T-helper 22 cell (primary cell): Measurements from ENCODE around the gene USF2.

Experiments
- DNase-seq: peaks from one replicate; pipeline ENCODE4 v3.0.0-alpha.2; 2020; ENCODE audit warnings: low read depth

USF2 gene

GRCh38 chr19:35246466-35247092 lies 22.2 kb upstream of the USF2 start:
- DNase-seq, result no peak

DNA sequence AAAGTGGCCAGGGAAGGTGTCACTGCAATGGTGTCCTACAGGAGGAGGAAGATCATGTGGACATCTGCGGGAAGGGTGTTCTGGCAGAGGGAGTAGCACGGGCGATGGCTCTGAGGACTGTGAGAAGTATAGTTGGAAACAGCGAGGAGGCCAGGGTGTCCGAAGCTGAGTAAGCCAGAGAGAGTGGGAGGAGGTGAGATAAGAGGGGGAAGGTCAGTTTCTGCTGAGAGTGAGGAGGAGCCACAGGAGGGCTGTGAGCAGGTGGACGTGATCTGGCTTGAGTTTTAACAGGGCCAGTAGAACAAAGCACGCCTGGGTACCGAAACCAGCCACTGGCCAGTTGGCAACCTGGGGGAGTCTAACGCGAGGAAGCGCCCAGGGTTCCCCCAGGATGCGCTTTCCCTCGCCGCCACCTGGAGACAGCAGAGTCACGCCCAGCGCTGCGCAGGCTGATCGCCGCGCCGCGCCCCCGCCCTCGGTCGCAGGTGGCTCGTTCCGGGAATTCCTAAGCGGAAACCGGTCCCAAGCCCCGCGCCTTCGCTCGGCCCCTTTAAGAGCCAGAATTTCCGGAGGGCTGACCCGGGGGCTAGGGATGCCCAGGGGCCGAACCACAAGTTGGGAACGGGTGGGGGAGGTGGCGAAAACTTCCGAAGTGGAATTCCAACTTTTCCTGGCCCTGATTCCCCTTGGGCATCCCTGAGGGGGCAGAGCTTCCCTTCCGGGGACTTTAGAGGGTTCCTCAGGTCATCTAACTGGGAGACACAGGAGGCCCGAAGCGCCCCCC lies 21.0 kb upstream of the USF2 start:
- peak; percentile 27 for DNase-seq

DNA sequence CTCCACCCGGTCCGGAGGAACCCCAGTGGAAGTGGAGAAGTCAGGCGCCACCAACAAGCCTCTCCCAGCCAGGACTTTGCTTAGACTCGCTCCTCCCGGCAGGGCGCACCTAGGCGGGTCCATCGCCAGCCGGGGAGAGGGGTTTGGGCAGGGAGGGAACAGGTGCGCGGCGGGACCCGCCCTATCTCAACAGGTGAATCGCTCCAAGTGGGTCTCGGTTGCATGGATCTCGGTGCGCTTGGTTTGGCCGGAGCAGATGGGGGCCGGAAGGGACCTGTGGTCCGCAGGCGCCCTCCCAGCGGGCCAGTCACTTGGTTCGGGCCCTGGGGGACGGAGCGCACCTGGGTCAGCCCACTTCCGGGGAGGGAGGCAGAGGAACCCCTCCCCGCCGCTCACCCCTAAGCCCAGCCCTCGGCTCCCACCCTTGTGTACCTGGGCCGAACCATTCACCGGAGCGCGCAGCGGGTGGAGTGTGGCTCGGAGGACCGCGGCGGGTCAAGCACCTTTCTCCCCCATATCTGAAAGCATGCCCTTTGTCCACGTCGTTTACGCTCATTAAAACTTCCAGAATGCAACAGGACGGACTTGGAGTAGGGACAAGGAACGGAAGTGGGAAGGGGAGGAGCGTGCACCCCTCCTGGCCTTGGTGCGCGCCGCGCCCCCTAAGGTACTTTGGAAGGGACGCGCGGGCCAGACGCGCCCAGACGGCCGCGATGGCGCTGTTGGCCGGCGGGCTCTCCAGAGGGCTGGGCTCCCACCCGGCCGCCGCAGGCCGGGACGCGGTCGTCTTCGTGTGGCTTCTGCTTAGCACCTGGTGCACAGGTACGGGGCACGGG lies 20.2 kb upstream of the USF2 start, which contains the start of gene LSR:
Gene LSR (plus strand): TSS at position 693 of the 836 bp plus-strand sequence. CDS start 21 bp downstream, at position 714.
- peak; percentile 49 for DNase-seq

GRCh38 chr19:35249146-35249847 lies 19.5 kb upstream of the USF2 start:
- DNase-seq, result no peak

- DNase-seq, result no peak
Observed at GRCh38 chr19:35249848-35250711, 18.7 kb upstream of the USF2 start.

DNA sequence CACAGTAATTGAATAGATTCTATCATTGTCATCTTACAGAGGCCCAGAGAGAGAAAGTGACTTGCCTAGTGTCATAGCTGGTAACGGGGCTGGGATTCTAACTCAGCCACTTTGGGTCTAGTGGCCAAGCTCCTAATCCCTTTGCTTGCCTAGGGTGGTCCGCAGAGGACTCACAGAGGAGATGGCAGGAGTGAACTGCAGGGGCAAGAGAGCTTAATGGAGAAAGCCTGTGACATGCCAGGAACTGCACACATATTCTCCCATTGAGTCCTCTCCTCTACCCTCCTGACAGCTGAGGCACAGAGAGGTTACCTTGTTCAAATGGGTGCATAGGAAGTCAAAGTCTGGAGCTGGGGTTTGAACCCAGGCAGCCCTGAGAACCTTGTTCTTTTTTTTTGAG lies 17.3 kb upstream of the USF2 start:
- DNase-seq, result no peak

DNA sequence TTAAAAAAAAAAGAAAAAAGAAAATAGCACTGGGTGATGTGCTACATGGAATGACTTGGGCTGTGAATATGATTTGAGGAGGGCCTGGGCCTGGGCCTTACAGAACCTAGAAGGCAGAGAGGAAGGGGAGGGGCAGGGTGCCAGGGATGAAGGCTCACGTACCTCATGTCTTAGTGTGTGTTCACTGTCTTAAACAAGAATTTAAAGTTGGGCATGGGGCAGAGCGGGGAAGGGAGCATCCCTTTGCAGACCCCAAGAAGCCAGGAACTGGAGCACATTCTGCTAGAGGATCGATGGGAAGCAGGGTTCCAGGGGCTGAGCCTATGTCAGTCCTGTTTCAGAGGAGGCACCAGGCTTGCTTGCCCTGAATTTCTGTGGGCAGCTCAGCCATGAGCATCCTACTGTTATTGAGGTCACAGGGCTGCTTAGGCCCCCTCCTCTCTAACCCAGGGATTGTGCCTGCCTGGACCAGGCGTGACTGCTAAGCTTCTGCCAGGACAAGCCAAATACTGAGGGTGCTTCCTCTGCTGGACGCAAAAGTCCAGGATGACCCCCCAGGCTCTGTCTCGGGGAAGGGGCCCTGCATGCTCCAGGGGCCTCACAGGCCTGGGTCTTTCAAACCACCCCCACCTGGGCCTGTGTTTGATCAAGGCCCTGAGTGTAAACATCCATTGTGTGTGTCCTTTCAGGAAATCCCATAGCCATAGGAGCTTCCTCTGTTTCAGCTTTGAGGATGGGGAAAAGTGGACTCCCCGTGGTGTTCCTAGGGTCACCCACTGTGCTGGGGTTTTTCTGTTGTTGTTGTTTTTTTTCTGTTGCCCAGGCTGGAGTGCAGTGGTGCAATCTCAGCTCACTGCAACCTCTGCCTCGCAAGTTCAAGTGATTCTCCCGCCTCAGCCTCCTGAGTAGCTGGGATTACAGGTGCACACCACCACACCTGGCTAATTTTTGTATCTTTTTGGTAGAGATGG lies 15.2 kb upstream of the USF2 start:
- DNase-seq, result no peak

GRCh38 chr19:35254341-35255297 lies 14.1 kb upstream of the USF2 start:
- DNase-seq, result no peak

- DNase-seq, result no peak
Observed at GRCh38 chr19:35256566-35256965, 12.2 kb upstream of the USF2 start.

DNA sequence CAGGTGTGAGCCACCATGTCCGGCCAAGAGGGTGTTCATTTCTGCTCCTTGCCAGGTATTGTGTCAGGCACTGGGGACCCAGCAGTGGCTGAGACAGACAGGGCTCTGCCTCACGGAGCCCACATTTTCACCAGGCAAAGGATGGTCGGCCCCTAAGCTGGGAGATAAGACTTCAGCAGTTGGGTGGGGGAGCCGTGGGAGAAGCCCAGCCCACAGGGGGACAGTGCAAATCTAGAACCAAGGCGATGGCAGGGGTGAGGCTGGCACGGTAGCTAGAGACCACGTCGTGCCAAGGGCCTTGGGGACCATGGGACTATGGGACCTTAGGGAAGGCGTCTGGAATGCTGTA lies 11.7 kb upstream of the USF2 start:
- DNase-seq, result no peak

GRCh38 chr19:35260694-35261304 lies 8.0 kb upstream of the USF2 start:
- no peak for DNase-seq

DNA sequence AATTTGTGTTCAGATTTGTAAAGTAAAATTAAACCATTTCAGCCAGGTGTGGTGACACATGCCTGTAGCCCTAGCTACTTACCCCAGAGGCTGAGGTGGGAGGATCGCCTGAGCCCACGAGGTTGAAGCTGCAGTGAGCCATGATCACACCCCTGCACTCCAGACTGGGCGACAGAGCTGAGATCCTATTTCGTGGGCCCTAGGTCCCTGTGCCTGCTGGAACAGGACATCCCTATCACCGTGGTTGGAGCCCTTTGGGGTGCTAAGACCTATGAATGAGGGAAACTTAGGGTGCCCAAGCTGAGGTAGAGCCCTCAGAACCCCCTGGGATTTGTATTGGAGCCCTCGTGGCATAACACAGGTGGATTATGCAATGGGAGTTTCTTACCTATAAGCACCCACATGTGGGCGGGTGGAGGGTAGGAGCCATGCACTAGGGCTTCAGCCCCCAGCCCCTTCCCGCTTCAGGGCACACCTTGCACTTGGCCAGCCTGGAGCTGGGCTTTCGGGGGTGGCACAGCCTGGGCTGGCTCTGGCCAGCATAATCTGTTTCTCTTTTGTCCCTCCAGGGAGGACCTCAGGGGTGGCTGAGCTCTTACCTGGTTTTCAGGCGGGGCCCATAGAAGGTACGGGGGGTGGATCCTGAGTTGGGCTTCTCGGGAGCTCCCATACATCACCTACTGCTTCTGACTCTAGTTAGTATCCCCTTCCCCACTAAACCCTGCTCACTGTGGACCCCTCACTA lies 7.2 kb upstream of the USF2 start:
- DNase-seq, result no peak

- DNase-seq, result no peak
Observed at GRCh38 chr19:35262101-35262761, 6.5 kb upstream of the USF2 start.

- no peak for DNase-seq
Observed at GRCh38 chr19:35264268-35265125, 4.3 kb upstream of the USF2 start.

DNA sequence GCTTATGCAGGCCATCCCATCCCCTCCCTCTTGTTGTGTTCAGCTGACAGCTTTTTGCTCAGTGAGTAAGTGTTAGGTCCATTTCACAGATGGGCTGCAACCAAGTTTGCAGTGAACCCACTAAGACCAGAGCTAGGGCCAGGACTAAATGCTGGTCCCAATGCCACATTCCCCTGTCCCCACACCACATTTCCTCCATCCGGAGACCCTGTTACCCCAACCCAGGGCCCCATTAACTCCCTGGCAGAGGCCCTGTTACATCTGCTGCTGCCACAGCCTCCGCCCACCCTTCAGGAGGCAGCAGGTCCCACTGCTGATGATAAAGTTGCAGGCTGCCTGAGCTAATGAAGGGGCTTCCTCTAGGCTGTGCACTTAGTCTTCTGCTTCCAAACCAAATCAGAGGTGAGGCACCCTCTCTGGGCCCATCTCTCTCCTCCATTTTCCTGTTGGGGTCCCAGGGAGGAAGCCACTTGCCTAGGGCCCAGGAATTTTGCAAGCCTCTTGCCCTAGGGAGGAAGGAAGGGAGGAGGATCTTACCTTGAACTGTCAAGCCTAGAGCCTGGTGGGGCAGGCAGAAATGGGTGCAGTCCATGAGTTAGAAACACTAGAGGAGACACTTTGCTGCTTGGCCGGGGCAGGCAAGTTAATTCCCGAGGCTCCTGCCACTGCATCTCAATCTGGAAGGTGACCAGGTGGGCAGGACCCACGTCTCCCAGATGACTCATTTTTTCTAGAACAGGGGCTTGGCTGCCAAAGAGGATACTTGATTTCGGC lies 3.4 kb upstream of the USF2 start:
- DNase-seq, result no peak
